GM19240 (cell line): ENCODE results near the gene LGALS3BP.
"Not testable (repeated sequence)": the region's sequence is repeated elsewhere in the genome, so short reads cannot be mapped to it uniquely, and the experiment has no call there.

Source experiments
- DNase-seq: peaks from one replicate; pipeline ENCODE4 v3.0.0; 2011; ENCODE audit warnings: low spot score; ENCODE audit not compliant: insufficient read length

LGALS3BP gene, protein sequence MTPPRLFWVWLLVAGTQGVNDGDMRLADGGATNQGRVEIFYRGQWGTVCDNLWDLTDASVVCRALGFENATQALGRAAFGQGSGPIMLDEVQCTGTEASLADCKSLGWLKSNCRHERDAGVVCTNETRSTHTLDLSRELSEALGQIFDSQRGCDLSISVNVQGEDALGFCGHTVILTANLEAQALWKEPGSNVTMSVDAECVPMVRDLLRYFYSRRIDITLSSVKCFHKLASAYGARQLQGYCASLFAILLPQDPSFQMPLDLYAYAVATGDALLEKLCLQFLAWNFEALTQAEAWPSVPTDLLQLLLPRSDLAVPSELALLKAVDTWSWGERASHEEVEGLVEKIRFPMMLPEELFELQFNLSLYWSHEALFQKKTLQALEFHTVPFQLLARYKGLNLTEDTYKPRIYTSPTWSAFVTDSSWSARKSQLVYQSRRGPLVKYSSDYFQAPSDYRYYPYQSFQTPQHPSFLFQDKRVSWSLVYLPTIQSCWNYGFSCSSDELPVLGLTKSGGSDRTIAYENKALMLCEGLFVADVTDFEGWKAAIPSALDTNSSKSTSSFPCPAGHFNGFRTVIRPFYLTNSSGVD

DNA sequence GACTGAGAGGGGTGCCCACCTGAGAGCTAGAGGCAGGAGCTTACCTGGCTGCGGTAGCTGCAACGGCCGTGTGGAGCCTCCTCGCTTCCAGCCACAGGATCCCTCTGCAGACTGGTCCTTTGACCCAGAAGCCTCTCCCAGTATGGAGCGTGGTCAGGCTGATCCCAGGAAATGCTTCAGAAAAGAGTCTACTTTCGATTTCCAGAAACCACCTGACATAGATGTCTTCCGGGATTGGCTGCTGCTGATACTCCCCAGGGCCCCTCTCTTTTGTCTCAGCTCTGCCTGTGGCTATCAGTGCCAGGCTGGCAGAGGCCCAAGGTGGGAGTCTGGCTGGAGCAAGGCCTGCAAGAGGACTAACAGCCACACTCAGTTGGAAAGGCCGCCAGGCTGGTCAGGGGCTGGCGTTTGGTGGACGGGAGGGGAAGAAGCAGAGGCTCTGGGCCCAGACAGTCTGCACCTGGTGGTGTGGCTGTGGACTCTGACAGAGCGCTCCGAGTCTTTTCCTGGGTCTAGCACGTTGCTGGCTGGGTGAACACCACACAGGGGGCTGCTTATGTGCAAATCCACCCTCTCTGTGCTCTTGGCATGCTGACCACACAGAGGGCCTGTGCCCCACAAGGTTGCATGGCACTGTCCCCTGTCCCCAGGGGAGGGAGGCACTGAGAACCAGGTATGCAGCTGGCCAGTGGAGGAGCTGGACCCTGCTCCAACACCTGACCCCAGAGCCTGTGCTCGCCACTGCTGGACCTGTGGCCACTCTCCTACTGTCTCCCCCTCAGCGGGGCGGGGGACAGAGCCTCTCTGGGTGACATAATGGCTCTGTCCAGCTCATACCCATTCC is at the start of gene LGALS3BP:
TSS of gene LGALS3BP (minus strand) at position 144 of the 844 bp plus-strand sequence. CDS start 2,732 bp downstream, outside the sequence.
- no peak for DNase-seq

DNA sequence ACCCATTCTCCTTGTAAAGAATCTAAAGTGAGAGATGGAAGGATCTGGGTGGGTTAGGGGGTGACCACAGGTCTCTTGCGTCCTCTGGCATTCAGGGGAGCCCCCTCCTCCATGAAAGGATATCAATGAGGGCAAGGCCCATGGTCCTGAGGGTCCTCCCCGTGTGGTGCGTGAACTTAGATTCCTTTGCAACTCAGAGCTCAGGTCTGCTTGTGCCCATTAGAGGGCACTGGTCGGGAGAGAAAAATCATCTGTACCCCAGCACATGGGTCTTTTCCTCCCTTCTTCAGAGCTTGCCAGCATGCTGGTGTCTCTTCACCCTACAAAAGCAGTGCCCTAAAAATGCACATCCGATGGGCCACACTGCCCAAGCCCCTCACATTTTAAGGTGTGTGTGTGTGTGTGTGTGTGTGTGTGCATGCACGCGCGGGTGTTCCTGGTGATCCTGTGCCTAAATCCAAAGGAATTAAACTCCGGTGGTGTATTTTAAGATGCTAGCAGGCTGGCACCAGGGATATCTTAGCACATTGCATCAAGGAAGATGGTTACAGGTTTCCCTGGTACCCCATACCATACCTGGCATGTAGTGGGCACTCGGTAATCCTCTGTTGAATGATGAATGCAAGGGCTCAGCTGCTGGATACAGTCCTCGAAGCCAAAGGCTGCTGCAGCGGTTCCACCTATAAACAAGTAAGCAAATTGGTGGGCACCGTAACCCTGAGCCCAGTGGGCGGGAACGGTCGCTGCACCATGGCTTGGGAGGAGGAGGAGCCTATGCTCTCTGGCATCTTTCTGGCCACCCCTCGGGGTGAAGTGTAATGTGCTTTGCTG is 49.0 kb upstream of the LGALS3BP start:
- no peak for DNase-seq

DNA sequence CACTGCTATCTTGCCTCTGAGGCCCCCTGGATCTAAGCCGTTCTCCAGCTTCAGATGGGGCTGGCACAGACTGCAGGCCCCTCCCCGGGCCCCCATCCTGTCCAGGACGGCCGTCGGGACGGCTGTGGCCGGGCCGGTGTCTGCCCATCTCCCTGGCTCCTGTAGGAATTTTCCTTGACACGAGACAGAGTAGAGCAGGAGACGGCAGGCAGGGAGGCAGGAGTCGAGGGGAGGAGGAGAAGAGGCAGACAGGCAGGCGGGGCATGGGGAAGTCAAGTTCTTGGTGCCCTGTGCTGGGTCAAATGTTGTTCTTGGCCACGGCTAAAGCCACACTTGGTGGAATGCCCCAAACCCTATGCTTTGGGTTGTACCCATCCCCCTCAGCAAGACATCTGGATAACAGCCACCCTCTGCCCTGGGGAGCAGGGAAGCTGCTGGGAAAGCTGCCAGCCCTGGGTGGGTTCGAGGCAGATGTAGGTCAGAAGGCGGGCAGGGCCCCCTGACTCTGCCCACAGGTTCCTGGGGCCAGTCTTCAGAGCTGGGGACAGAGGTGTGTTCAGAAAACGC is 48.3 kb upstream of the LGALS3BP start:
- no peak for DNase-seq

DNA sequence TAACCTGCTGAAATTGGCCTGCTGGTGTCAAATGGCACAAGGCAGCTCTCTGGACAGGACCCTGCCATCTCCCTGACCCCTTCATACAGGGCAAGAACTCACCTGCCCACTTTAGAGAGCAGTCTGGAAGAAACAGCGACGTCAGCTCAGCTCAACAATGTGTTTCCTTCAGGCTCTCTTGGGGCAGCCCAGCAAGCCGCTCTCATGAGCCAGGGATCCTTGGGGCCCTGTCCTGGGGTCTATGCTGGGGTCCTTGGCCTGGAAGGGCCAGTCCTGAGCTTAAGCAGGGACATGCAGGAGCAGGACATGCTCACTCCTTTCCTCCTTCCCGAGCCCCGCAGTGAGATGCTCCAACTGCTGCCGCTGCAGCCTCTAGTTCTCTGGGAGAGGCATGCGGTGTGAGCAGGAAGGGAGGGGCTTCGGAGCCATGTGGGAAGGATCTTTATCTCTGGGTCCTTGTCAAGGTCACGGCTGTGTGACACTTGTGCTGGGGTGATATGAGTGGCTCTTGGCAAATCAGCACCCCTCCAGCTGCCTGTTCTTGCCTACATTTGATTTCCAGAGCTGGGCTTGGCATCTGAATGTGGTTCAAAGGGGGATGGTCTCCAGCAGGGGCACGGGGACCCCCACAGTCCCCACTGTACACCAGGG is 47.7 kb upstream of the LGALS3BP start:
- no peak for DNase-seq

DNA sequence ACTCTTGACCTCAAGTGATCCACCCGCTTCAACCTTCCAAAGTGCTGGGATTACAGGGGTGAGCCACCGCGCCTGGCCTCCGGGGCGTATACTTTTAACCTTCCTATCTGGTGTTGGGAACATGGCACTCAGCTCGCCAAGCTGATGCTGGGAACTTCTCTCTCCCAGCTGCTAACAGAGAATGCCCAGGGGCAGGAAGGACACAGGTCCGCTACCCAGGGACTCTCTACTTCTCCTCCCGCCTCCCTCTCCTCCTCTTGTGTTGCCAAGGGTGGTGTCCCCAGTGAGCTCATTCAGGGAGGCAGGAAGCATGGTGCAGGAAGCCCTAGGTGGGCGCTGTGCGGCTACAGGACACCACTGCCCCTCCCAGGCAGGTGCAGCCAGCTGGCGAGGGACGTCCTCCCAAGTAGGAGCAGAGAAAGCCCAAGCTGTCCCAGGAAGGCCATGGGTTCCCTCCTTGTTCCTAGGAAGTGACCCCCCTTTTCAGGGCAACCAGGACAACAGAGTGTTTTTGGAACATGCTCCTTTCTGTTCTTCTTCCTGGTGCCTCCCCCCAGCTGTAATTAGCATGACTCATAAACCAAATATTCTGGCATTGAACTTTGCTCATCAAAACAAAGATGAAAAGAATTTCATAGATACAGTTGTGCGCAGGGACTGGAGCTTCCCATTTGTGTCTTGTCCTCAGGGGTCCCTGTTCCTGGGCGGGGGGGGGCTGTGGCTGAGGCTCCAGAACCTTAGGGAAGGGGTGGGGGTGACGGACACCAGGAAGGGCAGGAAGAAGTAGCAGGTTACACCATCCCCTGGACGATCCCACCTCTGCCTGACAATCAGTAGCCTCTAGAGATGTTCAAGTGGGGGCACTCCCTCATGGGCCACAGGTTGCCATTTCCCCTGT is 46.9 kb upstream of the LGALS3BP start:
- no peak for DNase-seq

DNA sequence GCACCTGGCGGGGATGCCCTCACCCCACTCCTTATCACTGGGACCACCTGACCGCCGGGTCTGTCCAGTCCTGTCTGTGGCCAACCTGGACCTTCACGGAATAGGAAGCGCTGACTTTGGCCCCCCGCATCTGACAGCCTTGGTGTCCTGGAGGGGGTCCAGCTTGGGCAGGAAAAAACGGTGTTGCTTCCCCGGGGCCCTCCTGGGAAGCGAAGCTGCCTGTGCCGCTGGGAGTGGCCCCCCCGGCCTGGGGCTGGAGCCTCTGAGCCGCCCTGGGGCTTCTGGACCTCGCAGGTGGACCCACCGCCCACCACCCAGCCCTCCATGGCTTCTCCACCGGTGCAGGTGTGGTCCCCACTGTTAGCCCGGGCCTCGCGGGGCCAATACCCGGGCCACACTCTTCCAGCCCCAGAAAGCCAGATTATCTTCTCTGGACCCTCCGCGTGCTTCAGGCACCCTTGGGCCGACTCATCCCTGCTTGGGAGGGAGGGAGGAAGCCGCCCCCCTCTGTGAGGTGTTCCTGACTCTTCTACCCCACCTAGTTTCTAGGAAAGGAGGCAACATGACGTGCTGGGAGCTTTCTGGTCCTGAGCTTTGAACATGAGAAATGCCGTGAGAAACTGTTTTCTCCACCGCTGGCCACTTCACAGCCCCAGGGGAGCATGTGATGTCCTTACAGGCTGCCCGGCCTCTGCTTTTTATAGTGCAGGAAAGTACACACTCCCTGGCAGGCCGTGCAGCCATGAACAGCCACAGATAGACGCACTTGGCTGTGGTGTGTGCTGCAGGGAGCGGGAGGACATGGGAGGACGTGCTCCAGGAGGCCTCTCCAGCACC is 45.4 kb upstream of the LGALS3BP start:
- DNase-seq, result no peak

DNA sequence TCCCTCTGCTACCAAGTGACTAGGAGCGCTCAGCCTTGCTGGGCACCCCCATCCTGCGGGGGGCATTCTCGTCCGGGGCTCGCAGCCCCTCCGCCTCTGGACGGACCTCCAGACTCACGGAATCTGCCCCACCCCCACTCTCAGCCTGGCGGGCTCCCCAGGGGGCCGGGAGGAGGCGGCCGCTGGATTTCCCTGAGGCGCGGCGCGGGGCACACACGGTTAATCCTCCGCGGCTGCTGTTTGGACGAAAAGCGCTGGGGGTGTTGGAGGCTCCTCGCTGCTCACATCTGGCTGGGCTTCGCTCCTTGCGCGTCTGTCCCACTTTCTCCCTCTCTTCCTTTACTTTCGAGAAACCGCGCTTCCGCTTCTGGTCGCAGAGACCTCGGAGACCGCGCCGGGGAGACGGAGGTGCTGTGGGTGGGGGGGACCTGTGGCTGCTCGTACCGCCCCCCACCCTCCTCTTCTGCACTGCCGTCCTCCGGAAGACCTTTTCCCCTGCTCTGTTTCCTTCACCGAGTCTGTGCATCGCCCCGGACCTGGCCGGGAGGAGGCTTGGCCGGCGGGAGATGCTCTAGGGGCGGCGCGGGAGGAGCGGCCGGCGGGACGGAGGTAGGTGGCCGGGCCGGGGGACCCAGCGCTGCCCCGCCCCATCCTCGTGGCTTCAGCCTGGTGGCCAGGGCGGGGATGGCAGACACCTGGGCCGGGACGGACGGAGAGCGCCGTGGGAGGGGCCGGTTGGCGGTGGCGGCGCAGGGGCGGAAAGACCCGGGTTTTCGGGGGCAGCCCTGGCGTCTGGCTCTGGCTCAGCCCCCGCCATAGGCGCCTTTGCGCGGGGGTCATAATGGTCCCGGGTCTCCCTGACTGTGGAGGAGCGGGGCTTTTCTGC is 44.4 kb upstream of the LGALS3BP start, which contains the start of gene C1QTNF1:
TSS of gene C1QTNF1 (plus strand) at position 284 of the 886 bp plus-strand sequence. CDS start 19,800 bp downstream, outside the sequence.
- DNase-seq, result no peak

DNA sequence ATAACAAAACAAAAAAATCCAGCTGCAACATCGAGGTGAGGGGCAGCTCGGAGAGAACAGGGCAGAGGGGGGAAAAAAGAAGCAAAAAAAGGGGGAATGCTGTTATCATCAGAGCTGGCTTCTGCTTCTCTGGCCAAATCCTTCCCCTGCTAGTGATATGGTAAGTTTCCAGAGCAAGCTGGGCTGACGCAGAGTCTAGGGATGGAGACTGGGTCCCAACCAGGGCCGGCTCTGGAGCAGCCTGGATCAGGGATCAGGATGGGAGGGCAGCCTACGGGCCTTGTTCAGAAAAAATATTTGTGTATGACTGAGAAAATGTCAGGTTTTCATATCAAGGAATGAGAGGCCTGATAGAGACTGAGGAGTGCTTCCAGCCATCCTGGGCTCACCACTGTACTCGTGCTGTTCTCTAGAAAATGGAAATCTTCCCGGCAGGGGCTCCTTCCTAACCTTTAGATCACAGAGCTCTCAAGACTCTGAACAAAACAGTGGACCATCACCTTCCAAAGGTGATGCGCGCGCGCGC is 43.5 kb upstream of the LGALS3BP start:
- DNase-seq, result no peak

DNA sequence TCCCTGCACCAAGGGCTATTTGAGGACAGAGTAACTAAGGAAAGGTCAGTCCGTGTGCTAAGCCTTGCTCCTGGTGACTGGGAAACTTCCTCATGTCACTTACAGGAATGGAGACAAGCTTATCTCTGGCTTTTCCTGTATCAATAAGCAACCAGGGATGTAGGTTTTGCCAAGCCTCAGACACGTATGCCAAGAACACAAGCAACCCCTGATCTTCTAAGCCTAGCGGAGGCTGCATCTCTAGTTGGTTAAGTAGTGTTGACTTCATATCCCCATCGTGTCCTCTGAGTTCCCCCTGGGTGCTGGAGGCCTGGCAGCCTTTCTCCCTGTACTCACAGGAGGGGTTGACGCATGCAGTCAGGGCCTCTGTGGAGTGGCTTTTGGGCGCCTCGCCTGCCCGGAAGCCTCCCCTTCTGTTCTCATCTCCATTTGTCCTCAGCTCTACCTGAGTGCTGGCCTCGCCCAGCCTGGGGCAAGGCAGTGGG is 42.8 kb upstream of the LGALS3BP start:
- no peak for DNase-seq

DNA sequence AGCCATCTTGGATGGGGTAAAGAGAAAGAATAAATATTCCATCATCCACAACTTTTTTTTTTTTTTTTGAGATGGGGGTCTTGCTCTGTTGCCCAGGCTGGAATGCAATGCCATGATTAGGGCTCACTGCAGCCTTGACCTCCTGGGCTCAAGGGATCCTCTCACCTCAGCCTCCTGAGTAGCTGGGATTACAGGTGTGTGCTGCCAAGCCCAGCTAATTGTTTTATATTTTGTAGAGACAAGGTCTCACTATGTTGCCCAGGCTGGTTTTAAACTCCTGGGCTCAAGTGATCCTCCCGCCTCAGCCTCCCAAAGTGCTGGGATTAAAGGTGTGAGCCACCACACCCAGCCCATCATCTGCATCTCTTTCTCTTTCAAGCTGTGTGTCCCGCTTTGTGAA is 42.2 kb upstream of the LGALS3BP start:
- not testable (repeated sequence) for DNase-seq

DNA sequence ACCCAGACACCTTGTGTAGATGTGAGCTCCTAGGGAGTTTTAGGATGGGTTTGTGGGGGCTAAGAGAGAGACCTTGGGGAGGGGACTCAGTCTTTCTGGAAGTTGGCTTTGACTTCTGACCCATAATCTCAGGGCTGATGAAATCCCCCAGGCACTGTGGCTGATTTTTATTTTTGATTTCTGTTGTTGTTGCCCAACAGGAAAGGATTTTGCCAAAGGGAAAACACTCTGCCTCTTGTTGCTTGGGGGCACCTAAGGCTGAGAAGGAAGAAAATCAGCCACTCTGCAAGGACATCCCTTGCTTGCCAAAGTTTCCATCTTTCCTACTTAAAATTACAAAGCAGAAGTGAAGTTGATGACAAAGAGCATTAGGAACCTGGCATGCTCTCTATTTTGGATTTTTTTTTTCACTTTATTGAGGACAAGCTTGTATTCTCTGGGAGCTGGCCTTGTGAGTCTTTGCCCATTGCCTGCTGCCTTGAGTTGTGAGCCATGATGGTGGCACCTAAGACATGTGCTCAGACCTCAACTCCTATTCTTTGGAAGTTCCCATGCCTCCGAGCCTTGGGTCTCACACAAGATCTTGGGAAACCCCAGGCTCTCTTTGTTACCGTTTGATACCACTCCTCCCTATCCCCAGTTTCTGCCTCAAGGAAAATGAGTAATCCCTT is 41.0 kb upstream of the LGALS3BP start:
- no peak for DNase-seq

DNA sequence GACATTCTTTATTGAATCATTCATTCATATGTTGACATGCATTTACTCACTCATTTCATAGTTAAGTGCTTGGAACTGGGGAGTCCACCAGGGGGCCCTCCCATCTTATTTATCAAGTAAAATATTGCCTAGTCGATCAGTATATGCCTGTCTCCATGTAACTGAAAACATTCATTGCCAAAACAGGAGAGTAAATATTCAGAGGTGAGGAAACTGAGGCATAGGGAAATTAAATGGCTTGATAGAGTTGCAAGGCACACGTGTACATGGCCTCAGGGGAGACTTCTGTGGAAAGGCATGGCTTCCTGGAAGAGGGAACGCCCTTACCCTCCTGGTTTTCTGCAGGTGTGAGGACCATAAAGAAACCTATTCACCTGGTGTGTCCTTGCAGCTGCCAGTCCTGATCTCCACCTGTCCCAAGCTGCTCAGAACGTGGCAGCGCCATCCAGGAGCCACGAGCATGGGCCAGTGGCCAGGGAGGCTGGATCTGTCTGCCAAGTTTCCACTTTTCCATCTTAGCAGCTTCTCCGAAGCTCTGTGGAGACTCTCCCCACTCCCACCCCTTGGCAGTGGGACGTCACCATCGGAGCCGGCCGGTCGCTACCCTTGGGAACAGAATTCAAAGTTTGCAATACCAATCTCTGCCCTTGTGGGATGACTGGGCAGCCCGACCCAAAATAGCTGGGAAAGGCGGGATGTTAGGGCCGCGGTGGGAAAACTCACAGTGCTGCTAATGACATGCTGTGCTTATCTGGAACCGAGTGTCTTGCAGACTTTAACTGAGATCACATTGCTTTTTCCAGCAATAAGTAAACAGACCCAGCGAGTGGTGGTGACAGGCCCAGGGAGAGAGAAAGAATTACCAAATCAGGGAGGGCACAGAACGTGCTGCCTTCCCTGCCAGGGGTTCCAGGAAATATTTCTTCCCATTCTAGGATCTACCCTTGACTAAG is 40.2 kb upstream of the LGALS3BP start:
- DNase-seq, result no peak

DNA sequence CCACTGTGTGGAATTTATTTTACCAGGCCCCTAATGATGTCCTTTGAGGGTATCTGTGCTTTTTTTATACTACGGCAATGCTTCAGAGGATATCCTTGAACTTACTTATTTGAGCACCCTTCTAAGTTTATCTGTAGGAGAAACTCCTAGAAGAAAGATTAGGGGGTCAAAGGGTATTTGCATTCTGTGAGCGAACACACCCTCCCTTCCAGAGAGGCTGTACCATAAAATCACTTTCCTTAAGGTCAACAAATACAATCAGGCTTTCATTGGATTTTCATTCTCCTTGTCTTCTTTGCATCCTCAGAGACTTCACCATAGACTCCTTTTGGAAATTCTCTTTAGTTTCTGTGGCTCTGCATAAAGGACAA is 39.5 kb upstream of the LGALS3BP start:
- no peak for DNase-seq

DNA sequence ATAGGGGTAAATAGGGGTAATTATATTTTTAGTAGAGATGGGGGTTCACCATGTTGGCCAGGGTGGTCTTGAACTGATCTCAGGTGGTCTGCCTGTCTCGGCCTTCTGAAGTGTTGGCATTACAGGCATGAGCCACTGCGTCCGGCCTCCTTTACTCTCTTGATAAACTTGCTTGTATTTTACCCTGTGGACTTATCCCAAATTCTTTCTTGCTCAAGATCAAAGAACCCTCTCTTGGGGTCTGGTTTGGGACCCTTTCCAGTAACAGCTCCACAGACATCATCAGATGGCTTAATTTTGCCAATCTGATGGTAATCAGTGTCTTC is 38.6 kb upstream of the LGALS3BP start:
- no peak for DNase-seq
